HG02884 (cell line): ENCODE results near the gene LYL1.
A peak's percentile ranks its signal among the peaks of the same experiment; 100 is the strongest.
"Not testable (repeated sequence)": the region's sequence is repeated elsewhere in the genome, so short reads cannot be mapped to it uniquely, and the experiment has no call there.

ENCODE experiments used
- ATAC-seq: cut with Tn5 transposase; IDR thresholded peaks from one replicate; pipeline ENCODE4 v1.9.1; 2021; ENCODE audit warnings: mild to moderate bottlenecking, moderate library complexity; ENCODE audit not compliant: unreplicated experiment

LYL1 gene

GRCh38 chr19:13102666-13103580 is at the start of gene LYL1:
Gene LYL1, minus strand, starts transcription at chr19:13102858. Its CDS starts 1,687 bp downstream, at chr19:13101171.
- no peak for ATAC-seq

GRCh38 chr19:13151605-13152355 is 49.1 kb upstream of the LYL1 start:
- no peak for ATAC-seq

GRCh38 chr19:13150931-13151604 is 48.4 kb upstream of the LYL1 start:
- no peak for ATAC-seq

- peak; percentile 23 for ATAC-seq
Observed at GRCh38 chr19:13150187-13150930, 47.7 kb upstream of the LYL1 start, which contains the start of the genes IER2 and STX10. Gene IER2, plus strand, starts transcription at chr19:13150411. Its CDS starts 2,776 bp downstream, at chr19:13153187. Gene STX10, minus strand, starts transcription at chr19:13150375. Its CDS starts 202 bp downstream, at chr19:13150173.

GRCh38 chr19:13149628-13150186 is 47.0 kb upstream of the LYL1 start:
- ATAC-seq = no peak

GRCh38 chr19:13149173-13149627 is 46.5 kb upstream of the LYL1 start:
- not testable (repeated sequence) for ATAC-seq

- no peak for ATAC-seq
Observed at GRCh38 chr19:13146763-13147563, 44.3 kb upstream of the LYL1 start.

GRCh38 chr19:13139633-13140311 is 37.1 kb upstream of the LYL1 start:
- ATAC-seq = no peak

- no peak for ATAC-seq
Observed at GRCh38 chr19:13138916-13139198, 36.2 kb upstream of the LYL1 start.

GRCh38 chr19:13138171-13138915 is 35.7 kb upstream of the LYL1 start:
- ATAC-seq = no peak

- no peak for ATAC-seq
Observed at GRCh38 chr19:13137290-13137794, 34.7 kb upstream of the LYL1 start.

GRCh38 chr19:13135068-13136062 is 32.7 kb upstream of the LYL1 start:
- no peak for ATAC-seq

- ATAC-seq = no peak
Observed at GRCh38 chr19:13134626-13135025, 32.0 kb upstream of the LYL1 start.

- no peak for ATAC-seq
Observed at GRCh38 chr19:13133241-13133870, 30.7 kb upstream of the LYL1 start.

- no peak for ATAC-seq
Observed at GRCh38 chr19:13132471-13133180, 30.0 kb upstream of the LYL1 start.
